K562 (cell line): ENCODE results near the gene AP4S1. TPM values are rescaled to one million over a fixed set of nuclear protein-coding genes. Genes with fewer than 3 reads are reported as not detected.

Experiments used
- ATAC-seq: fragments of 200-7000 bp; cut with Tn5 transposase; 3 replicates; pipeline ENCODE4 v1.9.1; 2020; ENCODE audit warnings: moderate library complexity
- BruUV-seq: library from RNA; stranded (reverse); fragments of 400-500 nt; replicated peaks from 2 replicates; lab custom pipeline; 2021; lab: Mats Ljungman, UMichigan
- CTCF ChIA-PET: fragments of 300-600 bp; formaldehyde crosslinking; extraction: SDS; loops from one replicate; lab custom pipeline; 2021; ENCODE audit warnings: low intra/inter-chr PET ratio; lab: Yijun Ruan, JAX
- POLR2A ChIA-PET: fragments of 300-600, 350-650 bp; sonication (Branson Sonifier 250); formaldehyde crosslinking; extraction: SDS; loops from one replicate; lab custom pipeline; 2021; ENCODE audit warnings: antibody characterized with exemption, inconsistent platforms; lab: Yijun Ruan, JAX
- DNase-seq, 4 experiments: peaks; one replicate each; pipeline versions ENCODE4 v3.0.0 to v3.0.0-alpha.2; 2011 to 2018; ENCODE audit warnings: low spot score in 3 of 4, mixed read lengths in 3 of 4; ENCODE audit errors: extremely low read depth in 1 of 4
- FAIRE-seq: peaks from 2 replicates; lab custom pipeline; 2011; peaks lifted over from hg19 to GRCh38; lab: Jason Lieb, UNC
- H2AFZ ChIP-seq: 2 replicates; pipeline ENCODE4 v1.6.0; 2011; ENCODE audit warnings: low read depth, low read length, control low read depth, inconsistent platforms
- H3K27ac ChIP-seq: fragments of 200-600 bp; 3 replicates; pipeline ENCODE4 v1.8.0; 2011; ENCODE audit warnings: low read depth, mild to moderate bottlenecking, control low read depth, inconsistent platforms, low read length, moderate library complexity, mixed read lengths; ENCODE audit errors: extremely low read depth
- H3K27me3 ChIP-seq, 2 experiments: fragments of 300-600 bp in 1 of 2; 2 replicates in 1 of 2; 3 replicates in 1 of 2; pipeline versions ENCODE4 v1.6.0 to v1.8.0; 2011; ENCODE audit warnings: inconsistent platforms in 2 of 2, low read length in 2 of 2, mild to moderate bottlenecking in 1 of 2, mixed read lengths in 1 of 2, moderate library complexity in 1 of 2; ENCODE audit not compliant: control insufficient read depth in 2 of 2, insufficient read depth in 2 of 2
- H3K36me3 ChIP-seq: fragments of 300-600 bp; 3 replicates; pipeline ENCODE4 v1.8.0; 2011; ENCODE audit warnings: mild to moderate bottlenecking, low read length, inconsistent platforms; ENCODE audit not compliant: control insufficient read depth, insufficient read depth
- H3K4me1 ChIP-seq, 2 experiments: fragments of 200-600 bp in 1 of 2; replicated peaks in 1 of 2; 2 replicates in 1 of 2; 3 replicates in 1 of 2; pipeline versions ENCODE4 v1.5.1 to v1.8.0; 2011; ENCODE audit warnings: inconsistent platforms in 2 of 2, low read length in 2 of 2, mild to moderate bottlenecking in 1 of 2, mixed read lengths in 1 of 2, moderate library complexity in 1 of 2; ENCODE audit not compliant: control insufficient read depth in 2 of 2, insufficient read depth in 2 of 2
- H3K4me2 ChIP-seq: 2 replicates; pipeline ENCODE4 v1.6.1; 2011; ENCODE audit warnings: low read length, control low read depth, inconsistent platforms, mixed read lengths; ENCODE audit not compliant: insufficient read depth
- H3K4me3 ChIP-seq: fragments of 200-600 bp; sonication (generic), shearing (Covaris generic); 2 replicates; pipeline ENCODE4 v1.5.1; 2016; ENCODE audit warnings: control low read depth, inconsistent platforms
- H3K79me2 ChIP-seq: fragments of 200-600 bp; 3 replicates; pipeline ENCODE4 v1.8.0; 2011; ENCODE audit warnings: low read length, inconsistent platforms; ENCODE audit not compliant: control insufficient read depth, insufficient read depth
- H3K9ac ChIP-seq, 2 experiments: 2 replicates each; pipeline versions ENCODE4 v1.6.0 to v1.6.1; 2011; ENCODE audit warnings: low read depth in 2 of 2, low read length in 2 of 2, control low read depth in 1 of 2, inconsistent platforms in 1 of 2, mild to moderate bottlenecking in 1 of 2, mixed read lengths in 1 of 2; ENCODE audit not compliant: insufficient read depth in 1 of 2
- H3K9me1 ChIP-seq: one replicate; pipeline ENCODE4 v1.6.0; 2011; ENCODE audit warnings: inconsistent platforms, mild to moderate bottlenecking, low read length, moderate library complexity; ENCODE audit not compliant: control insufficient read depth, insufficient read depth
- H3K9me3 ChIP-seq: replicated peaks from 2 replicates; pipeline ENCODE4 v1.5.1; 2011; ENCODE audit warnings: low read depth, low read length, inconsistent platforms; ENCODE audit not compliant: control insufficient read depth, insufficient read depth
- H4K20me1 ChIP-seq: replicated peaks from 2 replicates; pipeline ENCODE4 v1.6.1; 2011; ENCODE audit warnings: low read length, inconsistent platforms, mixed read lengths; ENCODE audit not compliant: control insufficient read depth, insufficient read depth
- C11orf30 ChIP-seq: fragments of 450-650 bp; IDR thresholded peaks from 2 replicates; pipeline ENCODE4 v1.6.1; 2016; ENCODE audit warnings: low read depth, mild to moderate bottlenecking
- EP300 ChIP-seq: IDR thresholded peaks from 2 replicates; pipeline ENCODE4 v1.6.1; 2012; ENCODE audit warnings: low read length, improper control_type of control experiment
- FOXP1 ChIP-seq: sonication (generic); formaldehyde crosslinking; IDR thresholded peaks from 2 replicates; pipeline ENCODE4 v1.8.0; 2022; ENCODE audit warnings: mild to moderate bottlenecking, missing genetic modification reagents
- HNRNPLL ChIP-seq: fragments of 200-400 bp; formaldehyde crosslinking; IDR thresholded peaks from 2 replicates; pipeline ENCODE4 v1.6.1; 2017; ENCODE audit warnings: low read length, low read depth, mild to moderate bottlenecking; ENCODE audit not compliant: poor library complexity, severe bottlenecking
- JUN ChIP-seq, 2 experiments: sonication (generic) in 1 of 2; formaldehyde crosslinking in 1 of 2; IDR thresholded peaks; 2 replicates each; pipeline versions ENCODE4 v1.6.1 to v1.8.0; 2012 to 2022; ENCODE audit warnings: borderline replicate concordance in 2 of 2, mild to moderate bottlenecking in 2 of 2, improper control_type of control experiment in 1 of 2, low read depth in 1 of 2, low read length in 1 of 2, missing genetic modification reagents in 1 of 2
- KLF10 ChIP-seq: fragments of 250-450 bp; sonication (Bioruptor Pico); IDR thresholded peaks from 2 replicates; pipeline ENCODE4 v1.6.1; 2021; ENCODE audit warnings: matching md5 sums
- NFYB ChIP-seq: IDR thresholded peaks from 2 replicates; pipeline ENCODE4 v1.6.1; 2011; ENCODE audit warnings: mild to moderate bottlenecking, moderate library complexity; ENCODE audit not compliant: insufficient read length; ENCODE audit errors: extremely low read depth
- RBM22 ChIP-seq: fragments of 200-400 bp; formaldehyde crosslinking; IDR thresholded peaks from 2 replicates; pipeline ENCODE4 v1.6.1; 2018; ENCODE audit warnings: low read length, low read depth; ENCODE audit not compliant: poor library complexity, severe bottlenecking
- SNIP1 ChIP-seq: fragments of 450-650 bp; IDR thresholded peaks from 2 replicates; pipeline ENCODE4 v1.7.1; 2017; ENCODE audit warnings: low read depth, mild to moderate bottlenecking
- TAF1 ChIP-seq: IDR thresholded peaks from 2 replicates; pipeline ENCODE4 v1.6.1; 2011; ENCODE audit warnings: mild to moderate bottlenecking, low read length, moderate library complexity; ENCODE audit not compliant: insufficient read depth, control insufficient read depth, severe bottlenecking; ENCODE audit errors: extremely low read depth
- TCF3 ChIP-seq: sonication (generic); formaldehyde crosslinking; IDR thresholded peaks from 2 replicates; pipeline ENCODE4 v1.4.0; 2020; ENCODE audit warnings: mild to moderate bottlenecking, missing genetic modification reagents
- U2AF1 ChIP-seq: fragments of 200-400 bp; formaldehyde crosslinking; optimal IDR thresholded peaks from 2 replicates; pipeline ENCODE3; 2017; ENCODE audit warnings: mild to moderate bottlenecking, low read depth, low read length, moderate library complexity
- U2AF2 ChIP-seq: fragments of 200-400 bp; formaldehyde crosslinking; optimal IDR thresholded peaks from 2 replicates; pipeline ENCODE3; 2017; ENCODE audit warnings: low read depth, mild to moderate bottlenecking, low read length
- ZNF23 ChIP-seq: fragments of 250-450 bp; sonication (Bioruptor Pico); IDR thresholded peaks from 2 replicates; pipeline ENCODE4 v1.4.0; 2020; ENCODE audit warnings: mild to moderate bottlenecking
- ZNF445 ChIP-seq: fragments of 250-450 bp; sonication (Bioruptor Pico); IDR thresholded peaks from 2 replicates; pipeline ENCODE4 v1.4.0; 2020; ENCODE audit warnings: low read depth, mild to moderate bottlenecking, moderate library complexity
- ZNF586 ChIP-seq: fragments of 450-650 bp; formaldehyde crosslinking; conservative IDR thresholded peaks from 2 replicates; pipeline ENCODE4 v1.4.0; 2020; ENCODE audit warnings: mild to moderate bottlenecking, moderate library complexity
- WGBS: fragments of 100-300 bp; shearing (Covaris generic); methylation state at CpG from one replicate; pipeline ENCODE4 v1.1.6; 2016; ENCODE audit warnings: low coverage, mixed read lengths; ENCODE audit not compliant: insufficient coverage; ENCODE audit errors: missing lambda C conversion rate; 5-methylcytosine and 5-hydroxymethylcytosine counted together
- in situ Hi-C: fragments of 300-500 bp; cut with MboI; formaldehyde crosslinking; loops from 4 replicates; pipeline ENCODE4 v1.15.0; 2018; ENCODE audit warnings: inconsistent platforms, mixed read lengths
- intact Hi-C: fragments of 100-400 bp; cut with micrococcal nuclease; formaldehyde crosslinking; loops from 2 replicates; pipeline ENCODE4 v1.14.2; 2022
- polyA plus RNA-seq, 8 experiments: library from polyadenylated mRNA; depleted of rRNA in 4 of 8; stranded (reverse) in 5 of 8; unstranded in 3 of 8; fragments of >200 nt; fragmentation: Nextera tagmentation in 2 of 8; fragmentation: Illumina TruSeq in 1 of 8; extraction: Ambion mirVana in 2 of 8; extraction: Trizol in 1 of 8; gene quantifications; 2 replicates each; pipeline versions ENCODE4 v1.2.1 to v1.2.3, GENCODE V29; 2011 to 2014; ENCODE audit warnings: inconsistent platforms in 1 of 8, missing spikeins in 1 of 8
- total RNA-seq, 7 experiments: library from RNA; depleted of rRNA in 6 of 7; stranded (reverse); fragments of >200 nt in 6 of 7; fragmentation: Illumina TruSeq in 2 of 7; extraction: Trizol in 2 of 7; gene quantifications; 2 replicates each; pipeline versions ENCODE4 v1.2.1 to v1.2.3, GENCODE V29; 2011 to 2021; ENCODE audit warnings: low replicate concordance in 1 of 7
- TF ChIP-seq, protein P1 (sequence below): sonication (generic); formaldehyde crosslinking; IDR thresholded peaks from 2 replicates; pipeline ENCODE4 v1.5.0; 2020; ENCODE audit warnings: missing genetic modification reagents
- TF ChIP-seq, protein P2 (sequence below): fragments of 450-650 bp; formaldehyde crosslinking; IDR thresholded peaks from 2 replicates; pipeline ENCODE4 v1.4.0; 2022; ENCODE audit warnings: missing genetic modification characterization
- TF ChIP-seq, protein P3 (sequence below): fragments of 450-650 bp; IDR thresholded peaks from 2 replicates; pipeline ENCODE4 v1.6.1; 2016; ENCODE audit warnings: borderline replicate concordance

The AP4S1 gene
- total and polyA plus RNA-seq, 9 of the 15 experiments (the other 6 are each of a cell fraction or from before 2014, with no cell fraction given): 3.7 to 7.8 (median 5.9) TPM

DNA sequence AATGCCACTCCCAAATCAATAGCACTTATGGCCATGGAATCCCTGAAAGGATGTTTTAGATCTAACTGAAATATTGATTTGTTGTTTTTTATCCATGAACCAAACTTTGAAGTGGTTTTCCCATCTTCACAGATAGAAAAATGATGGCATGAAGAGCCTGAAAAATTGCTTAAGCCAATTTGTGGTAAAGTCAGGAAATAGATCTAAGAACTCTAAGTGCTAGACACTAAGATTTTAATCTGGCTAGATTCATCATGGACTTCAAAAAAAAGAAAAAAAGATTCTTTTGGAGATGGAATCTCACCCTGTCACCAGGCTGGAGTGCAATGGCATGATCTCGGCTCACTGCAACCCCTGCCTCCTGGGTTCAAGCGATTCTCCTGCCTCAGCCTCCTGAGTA, 45.7 kb downstream of the AP4S1 start:
- Histone ChIP-seq H3K36me3 (no peaks in the 10 kb centered on the region; the same call in 2 of the 3 replicates), H3K4me3 (no peak overlapping the region), H3K9me3 (no peaks in the 10 kb centered on the region), H3K27ac (no peak overlapping the region), H3K9me1 (no peaks in the 10 kb centered on the region), H2AFZ (no peak overlapping the region), H4K20me1 (no peaks in the 10 kb centered on the region), H3K4me1 (peaks cover 0 to 3% of the 10 kb centered on the region in 2 experiments; a peak in 1 of 5 replicates), H3K9ac (no peak overlapping the region), H3K4me2 (no peak overlapping the region), H3K27me3 (no peaks in the 10 kb centered on the region), H3K79me2 (no peaks in the 10 kb centered on the region)
- in situ Hi-C loops: no loop called here
- intact Hi-C loops: no loop called here
- no peak for DNase-seq
- ATAC-seq: no peak
- no CpG with 5 or more reads among the region's 2 CpGs for WGBS
- no peak for FAIRE-seq
- BruUV-seq: no TSS peak
- ChIA-PET POLR2A (interaction anchor here (0.7 kb wide), 1 partner anchor 12 kb away, joined by 3 read pairs; no protein-coding TSS in a partner anchor), CTCF (no interaction called here)
- no peak for TF ChIP-seq TCF3
- TF ChIP-seq, protein P1, sequence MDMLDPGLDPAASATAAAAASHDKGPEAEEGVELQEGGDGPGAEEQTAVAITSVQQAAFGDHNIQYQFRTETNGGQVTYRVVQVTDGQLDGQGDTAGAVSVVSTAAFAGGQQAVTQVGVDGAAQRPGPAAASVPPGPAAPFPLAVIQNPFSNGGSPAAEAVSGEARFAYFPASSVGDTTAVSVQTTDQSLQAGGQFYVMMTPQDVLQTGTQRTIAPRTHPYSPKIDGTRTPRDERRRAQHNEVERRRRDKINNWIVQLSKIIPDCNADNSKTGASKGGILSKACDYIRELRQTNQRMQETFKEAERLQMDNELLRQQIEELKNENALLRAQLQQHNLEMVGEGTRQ (CRISPR knock-in tag): no peak
- TF ChIP-seq HNRNPLL: no peak
- TF ChIP-seq ZNF445: no peak
- no peak for TF ChIP-seq KLF10 (CRISPR knock-in tag)
- no peak for TF ChIP-seq EP300
- TF ChIP-seq, protein P2, sequence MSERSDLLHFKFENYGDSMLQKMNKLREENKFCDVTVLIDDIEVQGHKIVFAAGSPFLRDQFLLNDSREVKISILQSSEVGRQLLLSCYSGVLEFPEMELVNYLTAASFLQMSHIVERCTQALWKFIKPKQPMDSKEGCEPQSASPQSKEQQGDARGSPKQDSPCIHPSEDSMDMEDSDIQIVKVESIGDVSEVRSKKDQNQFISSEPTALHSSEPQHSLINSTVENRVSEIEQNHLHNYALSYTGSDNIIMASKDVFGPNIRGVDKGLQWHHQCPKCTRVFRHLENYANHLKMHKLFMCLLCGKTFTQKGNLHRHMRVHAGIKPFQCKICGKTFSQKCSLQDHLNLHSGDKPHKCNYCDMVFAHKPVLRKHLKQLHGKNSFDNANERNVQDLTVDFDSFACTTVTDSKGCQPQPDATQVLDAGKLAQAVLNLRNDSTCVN: no peak
- no peak for TF ChIP-seq RBM22
- TF ChIP-seq ZNF23 (CRISPR knock-in tag): no peak
- TF ChIP-seq TAF1: no peak
- TF ChIP-seq ZNF586: no peak
- no peak for TF ChIP-seq JUN (IDR thresholded peaks at IDR 0.05; ENCODE audit: borderline replicate concordance, low read depth, low read length)
- no peak for TF ChIP-seq JUN (CRISPR knock-in tag; IDR thresholded peaks at IDR 0.05; ENCODE audit: borderline replicate concordance)
- TF ChIP-seq FOXP1: no peak
- no peak for TF ChIP-seq C11orf30
- TF ChIP-seq U2AF1: no peak
- TF ChIP-seq, protein P3, sequence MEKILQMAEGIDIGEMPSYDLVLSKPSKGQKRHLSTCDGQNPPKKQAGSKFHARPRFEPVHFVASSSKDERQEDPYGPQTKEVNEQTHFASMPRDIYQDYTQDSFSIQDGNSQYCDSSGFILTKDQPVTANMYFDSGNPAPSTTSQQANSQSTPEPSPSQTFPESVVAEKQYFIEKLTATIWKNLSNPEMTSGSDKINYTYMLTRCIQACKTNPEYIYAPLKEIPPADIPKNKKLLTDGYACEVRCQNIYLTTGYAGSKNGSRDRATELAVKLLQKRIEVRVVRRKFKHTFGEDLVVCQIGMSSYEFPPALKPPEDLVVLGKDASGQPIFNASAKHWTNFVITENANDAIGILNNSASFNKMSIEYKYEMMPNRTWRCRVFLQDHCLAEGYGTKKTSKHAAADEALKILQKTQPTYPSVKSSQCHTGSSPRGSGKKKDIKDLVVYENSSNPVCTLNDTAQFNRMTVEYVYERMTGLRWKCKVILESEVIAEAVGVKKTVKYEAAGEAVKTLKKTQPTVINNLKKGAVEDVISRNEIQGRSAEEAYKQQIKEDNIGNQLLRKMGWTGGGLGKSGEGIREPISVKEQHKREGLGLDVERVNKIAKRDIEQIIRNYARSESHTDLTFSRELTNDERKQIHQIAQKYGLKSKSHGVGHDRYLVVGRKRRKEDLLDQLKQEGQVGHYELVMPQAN: no peak
- TF ChIP-seq NFYB: no peak
- no peak for TF ChIP-seq SNIP1
- TF ChIP-seq U2AF2: no peak
